GM12865 (cell line): ENCODE results near the gene TUBGCP6.

Experiments
- DNase-seq: peaks from one replicate; pipeline ENCODE4 v3.0.0; 2010; ENCODE audit warnings: low read depth
- H3K4me3 ChIP-seq: 2 replicates; pipeline ENCODE4 v1.5.1; 2011; ENCODE audit warnings: mild to moderate bottlenecking, low read depth, low read length, control low read depth
- TF ChIP-seq, protein P1 (sequence below): IDR thresholded peaks from 2 replicates; pipeline ENCODE4 v1.5.1; 2011; ENCODE audit warnings: low read length, control low read depth, low read depth, inconsistent platforms; ENCODE audit not compliant: insufficient read depth; ENCODE audit errors: missing control alignments

Gene TUBGCP6

DNA sequence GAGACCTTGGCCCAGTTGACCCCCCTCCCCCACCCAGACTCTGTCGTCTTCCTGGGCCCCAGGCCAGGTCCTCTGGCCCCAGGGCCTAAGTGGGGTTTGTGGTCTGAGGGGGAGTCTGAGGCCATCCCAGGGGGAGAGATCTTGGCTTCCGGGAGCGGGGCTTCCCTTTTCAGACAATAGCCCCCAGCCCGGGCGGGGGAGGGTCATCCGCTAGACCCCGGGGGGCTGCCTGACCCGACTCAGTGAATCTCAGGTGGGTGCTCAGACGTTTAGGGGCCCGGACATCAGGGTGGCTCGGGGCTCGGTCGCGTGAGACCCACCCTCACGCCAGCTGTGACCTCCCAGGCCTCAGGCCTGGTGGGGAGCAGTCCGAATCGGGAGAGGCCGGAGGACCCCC, 24.7 kb upstream of the TUBGCP6 start:
- H3K4me3 ChIP-seq, result peak overlapping the region; percentile 64
- no peak for DNase-seq
- TF ChIP-seq, protein P1, sequence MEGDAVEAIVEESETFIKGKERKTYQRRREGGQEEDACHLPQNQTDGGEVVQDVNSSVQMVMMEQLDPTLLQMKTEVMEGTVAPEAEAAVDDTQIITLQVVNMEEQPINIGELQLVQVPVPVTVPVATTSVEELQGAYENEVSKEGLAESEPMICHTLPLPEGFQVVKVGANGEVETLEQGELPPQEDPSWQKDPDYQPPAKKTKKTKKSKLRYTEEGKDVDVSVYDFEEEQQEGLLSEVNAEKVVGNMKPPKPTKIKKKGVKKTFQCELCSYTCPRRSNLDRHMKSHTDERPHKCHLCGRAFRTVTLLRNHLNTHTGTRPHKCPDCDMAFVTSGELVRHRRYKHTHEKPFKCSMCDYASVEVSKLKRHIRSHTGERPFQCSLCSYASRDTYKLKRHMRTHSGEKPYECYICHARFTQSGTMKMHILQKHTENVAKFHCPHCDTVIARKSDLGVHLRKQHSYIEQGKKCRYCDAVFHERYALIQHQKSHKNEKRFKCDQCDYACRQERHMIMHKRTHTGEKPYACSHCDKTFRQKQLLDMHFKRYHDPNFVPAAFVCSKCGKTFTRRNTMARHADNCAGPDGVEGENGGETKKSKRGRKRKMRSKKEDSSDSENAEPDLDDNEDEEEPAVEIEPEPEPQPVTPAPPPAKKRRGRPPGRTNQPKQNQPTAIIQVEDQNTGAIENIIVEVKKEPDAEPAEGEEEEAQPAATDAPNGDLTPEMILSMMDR, result no peak

DNA sequence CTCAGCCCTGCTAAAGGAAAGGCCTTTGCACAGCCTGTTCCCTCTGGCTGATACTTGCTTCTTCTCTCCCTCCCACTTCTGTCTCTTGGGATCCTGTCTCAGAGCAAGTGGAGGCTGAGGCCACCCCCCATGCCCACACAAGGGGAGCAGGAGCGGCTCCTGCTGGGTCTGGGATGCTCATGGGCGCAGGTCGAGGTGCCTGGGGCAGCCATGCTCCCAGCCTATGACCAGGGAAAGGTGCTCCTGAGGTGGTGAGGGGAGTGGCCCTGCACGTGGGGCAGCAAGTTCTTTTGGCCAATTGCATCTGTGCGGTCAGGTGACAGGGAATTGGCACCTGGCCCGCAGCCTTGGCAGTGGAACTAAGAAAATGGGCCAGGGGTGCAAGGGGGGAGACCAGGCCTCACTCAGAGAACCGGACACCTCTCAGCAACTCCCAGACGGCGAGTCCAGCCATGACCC, 23.9 kb upstream of the TUBGCP6 start:
- H3K4me3 ChIP-seq, result no peak overlapping the region
- DNase-seq, result no peak
- TF ChIP-seq, protein P1, result no peak

DNA sequence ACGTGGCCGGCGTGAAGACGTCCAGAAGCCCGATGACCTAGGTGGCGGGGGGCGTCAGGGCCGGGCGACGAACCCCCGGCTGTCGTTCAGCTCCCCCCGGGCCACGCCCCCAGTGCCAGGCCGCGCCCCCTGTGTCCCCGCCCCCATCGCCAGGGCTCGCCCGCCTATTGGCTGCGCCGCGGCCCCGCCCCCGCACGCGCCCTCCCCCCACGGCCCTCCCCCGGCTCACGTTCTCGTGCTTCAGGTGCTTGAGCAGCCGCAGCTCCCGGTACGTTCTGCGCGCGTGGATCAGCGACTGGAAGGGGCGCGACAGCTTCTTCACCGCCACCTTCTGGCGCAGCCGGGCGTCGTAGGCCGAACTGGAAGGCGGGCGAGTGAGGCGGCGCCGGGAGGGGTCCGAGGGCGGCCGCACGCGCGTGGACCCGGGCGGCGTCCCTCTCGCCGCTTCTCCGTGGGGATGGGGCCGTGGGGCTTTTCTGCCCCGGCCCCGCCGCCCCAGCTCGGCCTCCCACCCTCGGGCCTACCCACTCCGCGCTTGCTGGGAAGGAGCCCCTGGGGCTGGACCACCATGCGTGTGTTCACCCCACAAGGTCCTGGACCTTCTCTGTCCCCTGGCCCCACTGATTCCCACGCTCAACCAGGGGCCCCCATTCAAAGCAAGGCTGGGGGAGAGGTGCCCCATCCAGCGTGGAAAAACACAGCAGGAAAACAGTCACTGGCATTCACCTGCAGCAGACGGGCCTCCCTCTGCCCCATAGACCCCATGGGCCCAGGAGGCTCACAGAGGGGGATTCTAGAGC, 23.0 kb upstream of the TUBGCP6 start:
- H3K4me3 ChIP-seq, result no peak overlapping the region
- peak; percentile 59 for DNase-seq
- TF ChIP-seq, protein P1, result peak; percentile 27

DNA sequence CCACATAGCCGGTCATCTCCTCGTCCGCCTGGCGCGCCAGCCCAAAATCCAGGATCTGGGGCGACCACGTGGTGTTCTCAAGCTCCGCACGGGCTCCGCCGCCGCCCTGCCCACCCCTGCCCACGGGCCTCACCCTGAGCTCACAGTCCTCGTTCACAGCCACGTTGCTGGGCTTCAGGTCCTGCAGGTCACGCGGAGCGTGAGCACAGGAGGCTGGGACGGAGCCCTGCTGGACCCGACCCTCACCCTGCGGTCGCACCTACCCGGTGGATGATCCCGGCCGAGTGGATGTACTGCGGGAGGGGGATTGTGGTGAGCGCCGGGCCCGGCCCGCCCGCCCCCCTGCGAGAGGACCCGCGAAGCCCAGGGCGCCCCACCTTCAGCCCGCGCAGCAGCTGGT, 22.2 kb upstream of the TUBGCP6 start:
- TF ChIP-seq, protein P1, result no peak
- H3K4me3 ChIP-seq, result no peak overlapping the region
- DNase-seq, result no peak

DNA sequence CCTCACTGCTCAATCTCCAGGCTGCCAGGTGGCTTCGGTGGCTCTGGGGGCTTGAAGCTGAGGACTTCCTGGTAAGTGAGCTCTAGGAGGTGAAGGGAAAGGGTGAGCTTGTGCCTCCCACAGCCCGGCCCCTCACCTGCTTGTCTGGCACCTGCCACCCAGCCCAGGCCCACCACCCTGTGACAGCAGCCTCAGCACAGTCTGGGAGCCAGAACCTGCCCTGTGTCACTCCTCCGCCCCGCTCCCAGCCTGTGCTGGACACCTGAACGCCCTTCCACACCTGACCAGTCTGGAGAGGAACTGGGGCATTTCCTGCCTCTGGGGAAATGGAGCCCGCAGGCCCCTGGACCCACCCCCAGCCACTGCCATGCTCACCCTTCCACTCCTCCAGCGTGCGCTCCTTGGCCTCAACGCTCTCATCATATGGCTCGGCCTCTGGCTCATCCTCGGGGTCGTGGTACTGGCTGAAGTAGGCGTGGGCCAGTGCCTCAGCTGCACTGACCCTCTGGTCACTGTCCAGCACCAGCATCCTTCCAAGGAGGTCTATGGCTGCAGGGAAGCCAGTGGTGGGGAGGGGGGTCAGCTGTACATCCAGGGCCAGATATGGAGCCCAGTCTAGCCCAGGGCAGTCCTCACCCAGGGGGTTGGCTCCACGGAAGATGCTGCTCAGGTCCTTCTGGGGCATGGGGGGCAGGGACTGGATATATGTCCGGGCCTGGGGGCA, 20.3 kb upstream of the TUBGCP6 start:
- TF ChIP-seq, protein P1, result no peak
- no peak overlapping the region for H3K4me3 ChIP-seq
- no peak for DNase-seq

DNA sequence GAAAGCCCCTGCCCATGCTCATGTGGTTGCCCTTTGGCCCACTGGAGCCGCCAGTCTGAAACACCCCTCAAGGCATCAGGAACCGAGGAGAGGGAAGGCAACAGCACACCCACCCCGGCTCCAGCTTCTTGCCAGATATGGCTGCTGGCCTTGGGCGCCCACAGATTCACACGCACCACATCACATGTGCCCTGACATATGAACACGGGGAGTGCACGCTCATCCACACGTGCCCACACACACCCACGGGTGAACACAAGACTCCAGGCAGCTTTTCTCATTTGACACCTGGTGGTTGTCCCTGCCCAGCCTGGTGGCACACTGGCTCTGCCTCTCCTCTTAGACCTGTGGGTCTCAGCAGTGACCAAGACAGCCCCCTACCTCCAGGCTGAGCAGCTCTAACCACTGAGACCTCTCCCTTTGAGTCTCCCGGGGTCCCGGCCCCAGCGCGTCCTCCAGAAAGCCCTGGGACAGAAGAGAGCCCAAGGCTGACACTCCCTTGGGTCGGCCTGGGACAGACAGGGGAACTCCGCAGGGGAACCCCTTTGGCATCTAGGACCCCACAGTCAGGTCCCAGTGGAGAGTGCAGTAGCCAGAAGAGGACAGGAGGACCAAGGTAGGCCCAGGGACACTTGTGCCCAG, 19.4 kb upstream of the TUBGCP6 start:
- no peak overlapping the region for H3K4me3 ChIP-seq
- no peak for DNase-seq
- TF ChIP-seq, protein P1, result no peak
